ENCODE results near the gene AP5Z1. TPM values are rescaled to one million over a fixed set of nuclear protein-coding genes. Genes with fewer than 3 reads are reported as not detected.

The AP5Z1 gene
- total RNA-seq, 1 donor: 35.5 TPM

DNA sequence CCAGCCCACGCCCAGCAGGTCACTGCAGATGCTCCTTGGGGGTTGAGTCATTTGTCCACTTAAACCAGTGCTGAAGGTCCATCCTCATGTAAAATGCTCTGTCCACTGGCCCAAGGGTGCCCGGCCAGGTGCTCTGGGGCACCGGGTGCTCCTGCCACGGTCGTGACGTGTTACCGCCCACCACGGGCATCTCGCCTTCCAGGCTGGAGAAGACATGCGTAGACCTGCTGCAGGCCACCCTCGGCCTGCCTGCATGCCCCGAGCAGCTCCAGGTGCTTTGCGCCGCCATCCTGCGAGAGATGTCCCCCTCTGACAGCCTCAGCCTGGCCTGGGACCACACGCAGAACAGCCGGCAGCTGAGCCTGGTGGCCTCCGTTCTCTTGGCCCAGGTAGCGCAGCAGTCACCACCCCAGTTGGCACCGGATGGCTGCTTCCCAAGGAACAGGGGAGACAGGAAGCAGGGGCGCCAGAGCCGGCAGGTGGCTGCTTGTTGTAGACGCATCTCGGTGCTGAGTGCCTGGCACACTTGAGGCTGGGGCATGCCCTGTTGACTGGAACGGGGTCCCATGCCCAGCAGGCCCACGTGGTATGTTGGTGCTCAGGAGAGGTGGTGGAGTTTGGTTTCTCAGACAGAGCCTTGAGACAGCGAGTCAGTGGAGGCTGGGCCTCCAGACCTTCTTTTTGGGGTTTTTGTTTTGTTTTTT lies 6.1 kb downstream of the AP5Z1 start:
- TF ChIP-seq, protein P1, sequence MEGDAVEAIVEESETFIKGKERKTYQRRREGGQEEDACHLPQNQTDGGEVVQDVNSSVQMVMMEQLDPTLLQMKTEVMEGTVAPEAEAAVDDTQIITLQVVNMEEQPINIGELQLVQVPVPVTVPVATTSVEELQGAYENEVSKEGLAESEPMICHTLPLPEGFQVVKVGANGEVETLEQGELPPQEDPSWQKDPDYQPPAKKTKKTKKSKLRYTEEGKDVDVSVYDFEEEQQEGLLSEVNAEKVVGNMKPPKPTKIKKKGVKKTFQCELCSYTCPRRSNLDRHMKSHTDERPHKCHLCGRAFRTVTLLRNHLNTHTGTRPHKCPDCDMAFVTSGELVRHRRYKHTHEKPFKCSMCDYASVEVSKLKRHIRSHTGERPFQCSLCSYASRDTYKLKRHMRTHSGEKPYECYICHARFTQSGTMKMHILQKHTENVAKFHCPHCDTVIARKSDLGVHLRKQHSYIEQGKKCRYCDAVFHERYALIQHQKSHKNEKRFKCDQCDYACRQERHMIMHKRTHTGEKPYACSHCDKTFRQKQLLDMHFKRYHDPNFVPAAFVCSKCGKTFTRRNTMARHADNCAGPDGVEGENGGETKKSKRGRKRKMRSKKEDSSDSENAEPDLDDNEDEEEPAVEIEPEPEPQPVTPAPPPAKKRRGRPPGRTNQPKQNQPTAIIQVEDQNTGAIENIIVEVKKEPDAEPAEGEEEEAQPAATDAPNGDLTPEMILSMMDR (IDR thresholded peaks at IDR 0.05; ENCODE audit: insufficient read depth, low read length): no peak
- H3K4me3 ChIP-seq (ENCODE audit: low read depth, low read length): no peak overlapping the region
- DNase-seq (ENCODE audit: low read depth): no peak

DNA sequence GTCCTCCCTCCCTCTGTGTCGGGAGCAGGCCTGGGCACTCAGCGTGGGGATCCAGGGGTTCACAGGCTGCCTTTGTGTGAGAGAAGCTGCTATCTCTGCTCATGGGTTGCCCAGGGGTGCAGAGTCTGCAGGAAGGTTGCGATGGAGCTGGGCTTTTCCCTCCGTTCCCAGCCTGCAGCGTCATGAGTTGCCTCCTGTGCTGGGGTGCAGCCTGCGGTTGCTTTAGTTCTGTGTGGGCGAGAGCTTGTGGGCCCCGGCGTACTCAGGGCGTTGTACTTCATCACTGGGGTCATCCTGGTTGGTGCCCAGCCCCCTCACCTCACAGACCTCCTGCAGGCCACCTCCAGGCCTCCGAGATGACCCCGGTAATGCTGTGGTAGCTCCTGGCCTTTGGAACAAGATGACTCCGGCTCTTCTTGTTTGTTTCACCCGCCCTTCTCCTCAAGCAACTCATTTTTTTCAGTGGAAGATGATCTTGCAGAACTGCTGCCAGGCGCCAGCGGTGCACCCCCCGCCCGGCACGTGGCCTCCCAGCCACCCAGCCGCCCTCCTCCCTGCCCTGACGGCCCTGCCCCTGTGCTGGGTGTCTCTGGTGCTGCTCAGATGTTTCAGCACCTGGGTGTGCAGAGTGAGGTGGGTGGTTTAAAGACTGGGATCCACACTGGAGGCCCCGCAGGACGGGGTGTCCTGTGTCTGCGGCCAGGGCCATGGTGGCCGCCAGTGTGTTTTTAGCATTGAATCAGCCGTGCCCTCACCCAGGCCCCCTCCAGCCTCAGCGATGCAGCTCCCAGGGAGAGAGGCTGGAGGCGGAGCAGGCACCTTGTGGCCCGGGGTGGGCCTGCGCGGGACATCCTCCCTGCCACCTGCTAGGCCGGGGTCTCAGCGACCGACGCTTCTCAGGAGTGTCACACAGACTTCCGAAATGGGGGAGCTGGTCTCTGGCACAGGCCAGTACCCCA lies 7.2 kb downstream of the AP5Z1 start:
- no peak overlapping the region for H3K4me3 ChIP-seq (ENCODE audit: low read depth, low read length)
- no peak for DNase-seq (ENCODE audit: low read depth)
- TF ChIP-seq, protein P1 (IDR thresholded peaks at IDR 0.05; ENCODE audit: insufficient read depth, low read length): no peak

DNA sequence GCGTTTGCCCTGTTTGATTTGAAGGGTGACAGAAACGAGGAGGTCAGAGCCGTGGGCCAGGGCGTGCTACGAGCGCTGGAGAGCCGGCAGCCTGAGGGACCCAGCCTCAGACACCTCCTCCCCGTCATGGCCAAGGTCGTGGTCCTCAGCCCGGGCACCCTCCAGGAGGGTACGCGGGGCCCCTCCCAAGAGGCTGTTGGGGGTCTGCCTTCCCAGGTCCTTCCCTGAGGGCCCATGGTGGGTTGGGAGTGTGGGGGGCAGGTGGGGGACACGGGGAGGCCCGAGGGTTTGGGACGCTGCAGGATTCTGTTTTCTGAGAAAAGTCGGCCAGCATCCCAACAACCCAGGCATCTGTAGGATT lies 7.8 kb downstream of the AP5Z1 start:
- no peak overlapping the region for H3K4me3 ChIP-seq (ENCODE audit: low read depth, low read length)
- TF ChIP-seq, protein P1 (IDR thresholded peaks at IDR 0.05; ENCODE audit: insufficient read depth, low read length): no peak
- DNase-seq (ENCODE audit: low read depth): no peak

- H3K4me3 ChIP-seq (ENCODE audit: low read depth, low read length): no peak overlapping the region
- no peak for DNase-seq (ENCODE audit: low read depth)
- TF ChIP-seq, protein P1 (IDR thresholded peaks at IDR 0.05; ENCODE audit: insufficient read depth, low read length): no peak
Observed at GRCh38 chr7:4783762-4784351, 8.4 kb downstream of the AP5Z1 start.

DNA sequence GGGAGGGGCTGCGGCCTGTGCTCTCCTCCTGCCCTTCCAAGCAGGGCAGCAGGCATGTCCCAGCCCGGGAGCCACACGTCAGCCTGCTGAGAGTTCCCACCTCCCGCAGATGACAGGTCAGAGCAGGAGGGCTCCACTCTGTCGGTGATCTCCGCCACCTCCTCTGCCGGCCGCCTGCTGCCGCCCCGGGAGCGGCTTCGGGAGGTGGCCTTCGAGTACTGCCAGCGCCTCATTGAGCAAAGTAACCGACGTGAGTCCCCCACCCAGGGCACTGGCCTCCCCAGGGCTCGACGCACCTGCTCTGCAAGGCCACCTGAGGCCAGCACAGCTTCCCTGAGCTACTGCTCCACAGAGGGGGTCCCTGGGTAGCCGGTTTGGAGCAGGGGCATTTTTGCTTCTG lies 9.4 kb downstream of the AP5Z1 start:
- TF ChIP-seq, protein P1 (IDR thresholded peaks at IDR 0.05; ENCODE audit: insufficient read depth, low read length): no peak
- DNase-seq (ENCODE audit: low read depth): no peak
- no peak overlapping the region for H3K4me3 ChIP-seq (ENCODE audit: low read depth, low read length)

- no peak overlapping the region for H3K4me3 ChIP-seq (ENCODE audit: low read depth, low read length)
- TF ChIP-seq, protein P1 (IDR thresholded peaks at IDR 0.05; ENCODE audit: insufficient read depth, low read length): no peak
- no peak for DNase-seq (ENCODE audit: low read depth)
Observed at GRCh38 chr7:4785371-4785770, 9.9 kb downstream of the AP5Z1 start.
